Left lung (tissue), 10 donors: ENCODE data around the gene LRRC14B. TPM values are rescaled to one million over a fixed set of nuclear protein-coding genes. Genes with fewer than 3 reads are reported as not detected.
A peak's percentile ranks its signal among the peaks of the same experiment; 100 is the strongest.

Experiments used
- ATAC-seq: fragments of 200-7000 bp; cut with Tn5 transposase; one replicate; pipeline ENCODE4 v1.9.1; 2020; ENCODE audit warnings: moderate library complexity
- DNase-seq, 4 donors: peaks; one replicate each; pipeline ENCODE4 v3.0.0-alpha.2; 2013 to 2020
- H3K27ac ChIP-seq, 2 donors: fragments of 200-600 bp; sonication (generic) in 1 of 2; one replicate each; pipeline versions ENCODE4 v1.5.0 to v1.8.0; 2020 to 2021
- H3K27me3 ChIP-seq, 2 donors: fragments of 200-600 bp; sonication (generic) in 1 of 2; one replicate each; pipeline versions ENCODE4 v1.5.0 to v1.8.0; 2020 to 2021
- H3K36me3 ChIP-seq, 2 donors: fragments of 200-600 bp; sonication (generic) in 1 of 2; one replicate each; pipeline versions ENCODE4 v1.5.0 to v1.8.0; 2020 to 2021
- H3K4me1 ChIP-seq, 2 donors: fragments of 200-600 bp; one replicate each; pipeline ENCODE4 v1.8.0; 2021
- H3K4me3 ChIP-seq, 2 donors: fragments of 200-600 bp; sonication (generic) in 1 of 2; one replicate each; pipeline versions ENCODE4 v1.5.0 to v1.8.0; 2020 to 2021; ENCODE audit warnings: mild to moderate bottlenecking in 1 of 2
- H3K9me3 ChIP-seq, 2 donors: fragments of 200-600 bp; sonication (generic) in 1 of 2; one replicate each; pipeline versions ENCODE4 v1.5.0 to v1.8.0; 2020 to 2021
- intact Hi-C, 2 donors: fragments of 100-400 bp; cut with DNase I; formaldehyde crosslinking; loops; one replicate each; pipeline versions ENCODE4 v1.11.2 to v1.14.2; 2022
- polyA plus RNA-seq, 6 donors: library from polyadenylated mRNA; unstranded; fragments of 120-200 nt; gene quantifications; one replicate each; pipeline ENCODE4 v1.2.1, GENCODE V29; 2013; ENCODE audit not compliant: insufficient read length in 6 of 6
- total RNA-seq, 2 donors: library from RNA; stranded (reverse); fragmentation: NEBNext Ultra II Directional; extraction: Animal tissue kit (Norgen Biotek cat#: 25700); gene quantifications; one replicate each; pipeline ENCODE4 v1.2.1, GENCODE V29; 2021
- TF ChIP-seq, protein P1 (sequence below), 2 donors: fragments of 200-600 bp; sonication (generic) in 1 of 2; IDR thresholded peaks; one replicate each; pipeline versions ENCODE4 v1.5.0 to v1.8.0; 2021; ENCODE audit warnings: antibody characterized with exemption in 2 of 2
- donor health status: DM: no; HTN: yes; CAD: no.
- donor health status: DM: no; HTN: no; CAD: no.

The LRRC14B gene
- total and polyA plus RNA-seq, 8 donors, result 0.08 to 0.14 (median 0.11) TPM; not detected in 3

DNA sequence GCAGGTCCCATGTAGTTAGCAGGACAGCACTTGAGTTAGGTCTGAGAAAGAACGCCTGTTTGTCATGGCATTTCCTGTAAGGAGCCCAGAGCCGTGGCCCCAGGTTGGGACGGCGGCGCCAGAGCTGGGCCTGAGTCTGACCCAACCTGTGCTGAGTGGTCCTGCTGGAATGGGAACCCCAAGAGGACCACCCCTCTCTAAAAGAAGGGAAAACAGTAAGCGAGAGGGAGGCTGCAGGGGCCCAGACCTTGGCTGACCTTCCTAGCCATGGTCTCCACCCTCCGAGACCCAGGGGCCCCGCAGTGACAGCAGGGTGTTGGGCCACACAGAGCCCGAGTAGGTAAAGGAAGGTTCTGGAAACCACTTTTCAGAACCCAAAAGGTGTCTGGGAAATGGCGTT, 1.8 kb upstream of the LRRC14B start:
- intact Hi-C loops, result no loop called here
- TF ChIP-seq, protein P1, sequence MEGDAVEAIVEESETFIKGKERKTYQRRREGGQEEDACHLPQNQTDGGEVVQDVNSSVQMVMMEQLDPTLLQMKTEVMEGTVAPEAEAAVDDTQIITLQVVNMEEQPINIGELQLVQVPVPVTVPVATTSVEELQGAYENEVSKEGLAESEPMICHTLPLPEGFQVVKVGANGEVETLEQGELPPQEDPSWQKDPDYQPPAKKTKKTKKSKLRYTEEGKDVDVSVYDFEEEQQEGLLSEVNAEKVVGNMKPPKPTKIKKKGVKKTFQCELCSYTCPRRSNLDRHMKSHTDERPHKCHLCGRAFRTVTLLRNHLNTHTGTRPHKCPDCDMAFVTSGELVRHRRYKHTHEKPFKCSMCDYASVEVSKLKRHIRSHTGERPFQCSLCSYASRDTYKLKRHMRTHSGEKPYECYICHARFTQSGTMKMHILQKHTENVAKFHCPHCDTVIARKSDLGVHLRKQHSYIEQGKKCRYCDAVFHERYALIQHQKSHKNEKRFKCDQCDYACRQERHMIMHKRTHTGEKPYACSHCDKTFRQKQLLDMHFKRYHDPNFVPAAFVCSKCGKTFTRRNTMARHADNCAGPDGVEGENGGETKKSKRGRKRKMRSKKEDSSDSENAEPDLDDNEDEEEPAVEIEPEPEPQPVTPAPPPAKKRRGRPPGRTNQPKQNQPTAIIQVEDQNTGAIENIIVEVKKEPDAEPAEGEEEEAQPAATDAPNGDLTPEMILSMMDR (IDR thresholded peaks at IDR 0.05), result no peak
- peaks cover 4 to 40% of the 10 kb centered on the region in 2 donors for H3K27me3 ChIP-seq
- ATAC-seq, result no peak
- H3K4me1 ChIP-seq, result peaks cover 4 to 6% of the 10 kb centered on the region in 2 donors
- no peak overlapping the region for H3K4me3 ChIP-seq
- DNase-seq, result peak in 1 of 4 donors; percentile 46
- no peaks in the 10 kb centered on the region for H3K9me3 ChIP-seq
- H3K36me3 ChIP-seq, result no peaks in the 10 kb centered on the region
- no peak overlapping the region for H3K27ac ChIP-seq

DNA sequence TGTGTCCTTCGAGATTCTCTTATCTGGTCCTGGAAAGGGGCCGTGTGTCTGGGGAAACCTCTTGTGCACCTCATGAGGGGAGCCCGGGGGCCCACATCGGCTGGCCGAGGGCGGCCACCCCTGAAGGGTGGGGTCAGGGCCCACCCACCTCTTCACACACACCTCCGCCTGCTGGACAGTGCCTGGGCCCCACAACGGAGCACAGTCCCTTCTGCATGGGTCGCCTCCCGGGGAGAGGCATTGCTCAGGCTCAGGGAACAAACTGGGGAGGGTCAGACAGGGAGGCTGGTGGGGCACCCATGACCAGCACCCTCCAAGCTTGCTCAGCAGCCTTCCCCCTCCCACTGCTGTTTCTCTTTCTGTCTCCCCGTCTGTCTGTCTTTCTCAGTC, 1.3 kb upstream of the LRRC14B start:
- Histone ChIP-seq H3K9me3 (no peaks in the 10 kb centered on the region), H3K4me3 (no peak overlapping the region), H3K27me3 (peaks cover 4 to 40% of the 10 kb centered on the region in 2 donors), H3K27ac (no peak overlapping the region), H3K4me1 (peaks cover 4 to 6% of the 10 kb centered on the region in 2 donors), H3K36me3 (no peaks in the 10 kb centered on the region)
- no peak for ATAC-seq
- intact Hi-C loops, result no loop called here
- DNase-seq, result peak in 1 of 4 donors; percentile 71
- TF ChIP-seq, protein P1 (IDR thresholded peaks at IDR 0.05), result no peak

DNA sequence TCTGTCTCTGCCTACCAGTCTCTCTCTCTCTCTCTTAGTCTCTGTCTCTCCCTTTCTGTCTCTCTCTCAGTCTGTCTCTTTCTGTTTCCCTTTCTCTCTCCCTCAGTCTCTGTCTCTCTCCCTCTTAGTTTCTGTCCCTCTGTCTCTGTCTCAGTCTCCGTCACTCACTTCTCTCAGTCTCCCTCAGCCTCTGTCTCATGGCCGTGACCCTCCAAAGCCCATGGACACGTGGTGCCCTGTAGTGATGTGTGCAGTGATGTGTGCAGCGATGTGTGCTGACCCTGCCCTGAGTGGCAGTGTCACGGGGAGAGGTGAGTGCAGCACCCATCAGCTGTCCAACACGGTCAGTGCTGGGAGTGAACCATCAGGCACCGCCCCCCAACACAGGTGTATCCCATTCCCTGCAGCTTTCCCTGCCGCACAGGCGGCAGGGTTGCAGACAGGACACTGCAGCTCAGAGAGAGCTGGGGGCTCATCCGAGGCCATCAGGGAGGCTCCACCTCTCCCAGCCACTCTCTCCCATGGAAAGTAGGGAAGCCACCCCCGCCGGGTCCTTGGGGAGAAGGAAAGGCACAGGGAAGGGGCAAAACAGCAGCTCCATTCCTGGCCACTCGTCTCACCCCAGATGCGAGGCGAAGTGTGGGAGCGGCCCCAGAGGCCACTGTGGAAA, 794 bp upstream of the LRRC14B start:
- ATAC-seq (no peak), DNase-seq (peak in 1 of 4 donors; percentile 73)
- no peaks in the 10 kb centered on the region for H3K36me3 ChIP-seq
- TF ChIP-seq, protein P1 (IDR thresholded peaks at IDR 0.05), result no peak
- H3K4me3 ChIP-seq, result no peak overlapping the region
- intact Hi-C loops, result no loop called here
- H3K27ac ChIP-seq, result no peak overlapping the region
- H3K9me3 ChIP-seq, result no peaks in the 10 kb centered on the region
- H3K27me3 ChIP-seq, result peaks cover 4 to 40% of the 10 kb centered on the region in 2 donors
- H3K4me1 ChIP-seq, result peaks cover 4 to 6% of the 10 kb centered on the region in 2 donors

DNA sequence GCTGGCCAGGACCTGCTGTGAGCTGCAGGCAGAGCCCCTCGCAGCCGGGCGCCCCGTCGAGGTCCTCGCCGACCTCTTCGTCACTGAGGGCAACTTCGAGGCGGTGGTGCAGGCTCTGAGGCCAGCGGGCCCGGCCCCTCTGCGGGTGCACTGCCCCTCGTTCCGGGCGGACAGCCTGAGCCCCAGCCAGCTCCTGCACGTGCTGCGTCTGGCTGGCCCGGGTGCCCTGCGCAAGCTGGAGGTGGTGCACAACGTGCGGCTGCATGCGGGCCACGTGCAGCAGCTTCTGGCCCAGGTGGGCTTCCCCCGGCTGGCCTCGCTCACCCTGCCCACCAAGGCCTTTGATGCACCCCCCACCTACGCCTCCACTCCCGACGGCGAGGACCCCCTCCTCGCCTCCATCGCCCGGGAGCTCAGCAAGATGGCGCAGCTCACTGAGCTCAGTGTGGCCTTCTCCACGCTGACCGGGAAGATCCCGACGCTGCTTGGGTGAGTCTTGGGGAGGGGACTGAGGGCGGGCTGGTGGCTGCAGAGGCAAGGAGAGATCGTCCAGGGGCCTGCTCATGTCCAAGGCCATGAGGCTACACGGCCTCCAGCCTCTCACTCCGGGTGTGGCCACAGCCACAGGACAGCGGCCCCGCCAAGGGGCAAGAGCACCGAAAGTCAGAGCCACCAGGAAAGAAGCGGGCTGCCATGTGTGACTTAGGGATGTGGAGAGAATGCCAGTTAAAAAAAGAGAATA, 825 bp downstream of the LRRC14B start:
- TF ChIP-seq, protein P1 (IDR thresholded peaks at IDR 0.05), result no peak
- ATAC-seq (no peak), DNase-seq (peak in 1 of 4 donors; percentile 75)
- Histone ChIP-seq H3K9me3 (no peaks in the 10 kb centered on the region), H3K27me3 (peaks cover 4 to 40% of the 10 kb centered on the region in 2 donors), H3K4me3 (no peak overlapping the region), H3K36me3 (no peaks in the 10 kb centered on the region), H3K4me1 (peaks cover 4 to 6% of the 10 kb centered on the region in 2 donors), H3K27ac (no peak overlapping the region)
- intact Hi-C loops, result no loop called here

DNA sequence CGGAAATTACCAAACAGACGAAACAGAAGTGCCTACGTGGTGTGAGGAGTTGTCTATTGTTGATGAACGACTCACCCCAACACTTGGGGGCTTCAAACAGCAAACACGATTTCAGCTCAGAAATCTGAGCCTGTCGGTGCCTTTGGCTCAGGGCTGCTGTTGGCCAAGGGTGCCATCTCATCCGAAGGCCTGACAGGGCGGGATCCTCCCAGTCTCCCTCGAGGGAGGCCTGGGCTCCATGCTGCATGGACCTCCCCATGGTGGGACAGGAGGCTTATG, 1.3 kb downstream of the LRRC14B start:
- no peak for DNase-seq
- Histone ChIP-seq H3K9me3 (no peaks in the 10 kb centered on the region), H3K27ac (no peak overlapping the region), H3K4me1 (peaks cover 4 to 6% of the 10 kb centered on the region in 2 donors), H3K4me3 (no peak overlapping the region), H3K27me3 (peaks cover 4 to 39% of the 10 kb centered on the region in 2 donors), H3K36me3 (no peaks in the 10 kb centered on the region)
- ATAC-seq, result no peak
- TF ChIP-seq, protein P1 (IDR thresholded peaks at IDR 0.05), result no peak
- intact Hi-C loops, result no loop called here
